Left ventricle myocardium inferior (tissue), 1 donor: Measurements from ENCODE around the gene CEP20. TPM values are rescaled to one million over a fixed set of nuclear protein-coding genes. Genes with fewer than 3 reads are reported as not detected.

Source experiments
- DNase-seq: peaks from one replicate; pipeline ENCODE4 v3.0.0-alpha.2; 2020
- H3K27ac ChIP-seq: fragments of 200-600 bp; replicated peaks from 2 replicates; pipeline ENCODE4 v1.8.0; 2021
- H3K27me3 ChIP-seq: fragments of 200-600 bp; 2 replicates; pipeline ENCODE4 v1.8.0; 2021; ENCODE audit warnings: low read depth
- H3K36me3 ChIP-seq: fragments of 200-600 bp; 2 replicates; pipeline ENCODE4 v1.8.0; 2021
- H3K4me1 ChIP-seq: fragments of 200-600 bp; 2 replicates; pipeline ENCODE4 v1.8.0; 2021
- H3K4me3 ChIP-seq: fragments of 200-600 bp; 2 replicates; pipeline ENCODE4 v1.8.0; 2021; ENCODE audit warnings: mild to moderate bottlenecking, moderate library complexity
- H3K9me3 ChIP-seq: fragments of 200-600 bp; replicated peaks from 2 replicates; pipeline ENCODE4 v1.8.0; 2021
- CTCF ChIP-seq: fragments of 200-600 bp; IDR thresholded peaks from 2 replicates; pipeline ENCODE4 v1.8.0; 2021; ENCODE audit warnings: antibody characterized with exemption, mild to moderate bottlenecking, borderline replicate concordance
- intact Hi-C: fragments of 100-400 bp; cut with micrococcal nuclease; formaldehyde crosslinking; loops from one replicate; pipeline ENCODE4 v1.11.0; 2022
- total RNA-seq: library from RNA; stranded (reverse); fragmentation: NEBNext Ultra II Directional; extraction: Animal tissue kit (Norgen Biotek cat#: 25700); gene quantifications from one replicate; pipeline ENCODE4 v1.2.1, GENCODE V29; 2021
- donor health status: DM: no; HTN: yes; CAD: no; lungs with severe emphysema.

The CEP20 gene
- total RNA-seq, 1 donor from 2014 or later = 30.7 TPM

GRCh38 chr16:15858921-15859668 lies 29.3 kb downstream of the CEP20 start:
- intact Hi-C loops = no loop called here

GRCh38 chr16:15857724-15858560 lies 30.5 kb downstream of the CEP20 start:
- peak; percentile 35 for DNase-seq
- Histone ChIP-seq H3K27me3 (peaks cover 59% of the 10 kb centered on the region), H3K36me3 (no peaks in the 10 kb centered on the region), H3K9me3 (no peaks in the 10 kb centered on the region), H3K27ac (peak overlapping the region; percentile 66), H3K4me1 (peaks cover 17% of the 10 kb centered on the region), H3K4me3 (peak overlapping the region; percentile 62)
- no peak for TF ChIP-seq CTCF
- intact Hi-C loops = no loop called here

More at GRCh38 chr16:15858921-15859668, 29.3 kb downstream of the CEP20 start:
- Histone ChIP-seq H3K4me1 (peaks cover 17% of the 10 kb centered on the region), H3K27ac (peak overlapping the region; percentile 66), H3K36me3 (no peaks in the 10 kb centered on the region), H3K4me3 (no peak overlapping the region), H3K27me3 (peaks cover 47% of the 10 kb centered on the region), H3K9me3 (no peaks in the 10 kb centered on the region)
- no peak for TF ChIP-seq CTCF
- DNase-seq = no peak

- peak within 1 kb of the TSS; percentile 62 for H3K4me3 ChIP-seq
- peaks cover 17% of the 10 kb centered on the region for H3K4me1 ChIP-seq
- intact Hi-C loops = no loop called here
- peaks cover 59% of the 10 kb centered on the region for H3K27me3 ChIP-seq
- TF ChIP-seq CTCF = no peak
- no peaks in the 10 kb centered on the region for H3K36me3 ChIP-seq
- peak within 1 kb of the TSS; percentile 66 for H3K27ac ChIP-seq
- H3K9me3 ChIP-seq = no peaks in the 10 kb centered on the region
- DNase-seq = no peak
Observed at GRCh38 chr16:15856901-15857698, 31.3 kb downstream of the CEP20 start, which contains the start of gene MYH11. MYH11 (minus strand) TSS chr16:15857028; CDS start chr16:15838252, 18,776 bp downstream.

- TF ChIP-seq CTCF = no peak
- intact Hi-C loops = no loop called here
- H3K27ac ChIP-seq = no peak overlapping the region
Observed at GRCh38 chr16:15856182-15856581, 32.2 kb downstream of the CEP20 start.

GRCh38 chr16:15855704-15856003 lies 32.7 kb downstream of the CEP20 start:
- Histone ChIP-seq H3K27me3 (peaks cover 59% of the 10 kb centered on the region), H3K36me3 (no peaks in the 10 kb centered on the region), H3K27ac (no peak overlapping the region), H3K4me1 (peaks cover 17% of the 10 kb centered on the region), H3K9me3 (no peaks in the 10 kb centered on the region), H3K4me3 (peak overlapping the region; percentile 62)
- intact Hi-C loops = no loop called here
- TF ChIP-seq CTCF = no peak
- DNase-seq = no peak

More at GRCh38 chr16:15856182-15856581, 32.2 kb downstream of the CEP20 start:
- Histone ChIP-seq H3K36me3 (no peaks in the 10 kb centered on the region), H3K9me3 (no peaks in the 10 kb centered on the region), H3K4me1 (peaks cover 17% of the 10 kb centered on the region), H3K4me3 (peak overlapping the region; percentile 62), H3K27me3 (peaks cover 59% of the 10 kb centered on the region)
- DNase-seq = no peak
